RWPE1 (cell line): ENCODE data around the gene GLRA2.

Experiments
- CTCF ChIA-PET: fragments of 350-600 bp; sonication (Branson Sonifier 250); formaldehyde crosslinking; extraction: SDS; loops from one replicate; lab custom pipeline; 2021; lab: Yijun Ruan, JAX
- POLR2A ChIA-PET: fragments of 400-600 bp; formaldehyde crosslinking; extraction: SDS; loops from one replicate; lab custom pipeline; 2020; ENCODE audit warnings: antibody characterized with exemption; ENCODE audit not compliant: low non-redundant PET; lab: Yijun Ruan, JAX
- DNase-seq: peaks from one replicate; pipeline ENCODE4 v3.0.0; 2012; ENCODE audit warnings: low spot score
- H3K27ac ChIP-seq: fragments of 450-650 bp; 2 replicates; pipeline ENCODE4 v1.5.1; 2017
- TF ChIP-seq, protein P1 (sequence below): fragments of 450-650 bp; conservative IDR thresholded peaks from 2 replicates; pipeline ENCODE4 v1.5.1; 2017; ENCODE audit warnings: low read depth, mild to moderate bottlenecking

Gene GLRA2

DNA sequence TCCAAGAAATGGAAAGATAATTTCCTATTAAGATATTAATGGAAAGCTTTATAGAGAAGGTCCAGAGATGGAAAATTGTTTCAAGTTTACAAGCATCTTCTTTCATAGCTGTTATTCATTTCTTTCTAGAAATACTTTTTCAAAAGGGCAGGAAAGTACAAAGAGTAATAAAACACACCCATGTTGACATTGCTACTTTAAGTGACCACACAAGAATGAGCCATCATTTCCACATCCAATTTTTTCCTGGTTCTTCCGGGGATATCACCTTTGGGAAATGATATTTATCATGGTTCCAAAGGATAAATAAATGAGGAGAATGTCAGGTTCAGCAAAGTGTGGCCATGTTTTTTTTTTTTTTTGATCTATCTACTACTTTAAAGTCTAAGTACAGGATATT, 4.5 kb downstream of the GLRA2 start:
- ChIA-PET CTCF (no interaction called here), POLR2A (no interaction called here)
- no peak for DNase-seq
- H3K27ac ChIP-seq: no peak overlapping the region
- TF ChIP-seq, protein P1, sequence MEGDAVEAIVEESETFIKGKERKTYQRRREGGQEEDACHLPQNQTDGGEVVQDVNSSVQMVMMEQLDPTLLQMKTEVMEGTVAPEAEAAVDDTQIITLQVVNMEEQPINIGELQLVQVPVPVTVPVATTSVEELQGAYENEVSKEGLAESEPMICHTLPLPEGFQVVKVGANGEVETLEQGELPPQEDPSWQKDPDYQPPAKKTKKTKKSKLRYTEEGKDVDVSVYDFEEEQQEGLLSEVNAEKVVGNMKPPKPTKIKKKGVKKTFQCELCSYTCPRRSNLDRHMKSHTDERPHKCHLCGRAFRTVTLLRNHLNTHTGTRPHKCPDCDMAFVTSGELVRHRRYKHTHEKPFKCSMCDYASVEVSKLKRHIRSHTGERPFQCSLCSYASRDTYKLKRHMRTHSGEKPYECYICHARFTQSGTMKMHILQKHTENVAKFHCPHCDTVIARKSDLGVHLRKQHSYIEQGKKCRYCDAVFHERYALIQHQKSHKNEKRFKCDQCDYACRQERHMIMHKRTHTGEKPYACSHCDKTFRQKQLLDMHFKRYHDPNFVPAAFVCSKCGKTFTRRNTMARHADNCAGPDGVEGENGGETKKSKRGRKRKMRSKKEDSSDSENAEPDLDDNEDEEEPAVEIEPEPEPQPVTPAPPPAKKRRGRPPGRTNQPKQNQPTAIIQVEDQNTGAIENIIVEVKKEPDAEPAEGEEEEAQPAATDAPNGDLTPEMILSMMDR: no peak

DNA sequence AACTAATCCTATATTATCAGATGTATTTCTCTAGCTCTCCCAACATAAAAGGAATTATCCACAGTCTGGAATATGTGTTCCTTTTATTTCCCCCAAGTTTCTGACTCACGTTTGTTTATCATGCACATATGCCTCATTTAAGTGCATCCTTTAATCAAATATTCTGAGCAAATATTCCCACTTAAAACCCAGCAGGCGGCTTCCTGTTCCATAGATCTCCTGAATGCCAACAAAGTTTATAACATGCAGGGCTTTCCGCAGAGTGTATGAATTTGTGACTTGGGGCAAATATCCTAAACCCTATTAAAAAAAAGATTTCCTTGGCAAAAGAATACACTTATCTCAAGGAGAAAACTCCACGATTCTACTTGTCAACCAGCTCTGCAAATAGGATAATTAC, 16.9 kb downstream of the GLRA2 start:
- POLR2A ChIA-PET: no interaction called here
- no peak overlapping the region for H3K27ac ChIP-seq
- TF ChIP-seq, protein P1: no peak
- DNase-seq: no peak
- CTCF ChIA-PET: interaction anchor here (0.6 kb wide), 1 partner anchor 786 kb away, joined by 3 read pairs; no protein-coding TSS in a partner anchor

- ChIA-PET CTCF (no interaction called here), POLR2A (no interaction called here)
These were observed 24.9 kb downstream of the GLRA2 start for GRCh38 chrX:14554131-14554715.

DNA sequence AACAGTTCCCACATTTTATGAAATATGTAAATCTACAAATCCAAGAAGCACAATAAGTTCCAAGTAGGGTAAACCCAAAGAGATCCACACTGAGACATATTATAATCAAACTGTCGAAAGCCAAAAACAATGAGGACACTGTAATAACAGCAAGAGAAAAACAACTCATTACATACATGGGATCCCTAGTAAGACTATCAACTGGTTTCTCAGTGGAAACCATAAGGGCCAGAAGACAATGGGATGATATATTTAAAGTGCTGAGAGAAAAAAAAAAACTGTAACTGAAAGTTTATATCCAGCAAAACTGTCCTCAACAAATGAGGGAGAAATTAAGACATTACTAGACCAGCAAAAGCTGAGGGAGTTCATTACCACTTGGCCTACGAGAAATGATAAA, 34.7 kb downstream of the GLRA2 start:
- POLR2A ChIA-PET: no interaction called here
- TF ChIP-seq, protein P1: no peak
- CTCF ChIA-PET: no interaction called here
- no peak for DNase-seq
- no peak overlapping the region for H3K27ac ChIP-seq

More at GRCh38 chrX:14554131-14554715, 24.9 kb downstream of the GLRA2 start:
- no peak for DNase-seq
- TF ChIP-seq, protein P1: no peak
- H3K27ac ChIP-seq: no peak overlapping the region

GRCh38 chrX:14573161-14573560, 43.8 kb downstream of the GLRA2 start:
- ChIA-PET CTCF (no interaction called here), POLR2A (no interaction called here)
- no peak for DNase-seq
- TF ChIP-seq, protein P1: no peak
- no peak overlapping the region for H3K27ac ChIP-seq

DNA sequence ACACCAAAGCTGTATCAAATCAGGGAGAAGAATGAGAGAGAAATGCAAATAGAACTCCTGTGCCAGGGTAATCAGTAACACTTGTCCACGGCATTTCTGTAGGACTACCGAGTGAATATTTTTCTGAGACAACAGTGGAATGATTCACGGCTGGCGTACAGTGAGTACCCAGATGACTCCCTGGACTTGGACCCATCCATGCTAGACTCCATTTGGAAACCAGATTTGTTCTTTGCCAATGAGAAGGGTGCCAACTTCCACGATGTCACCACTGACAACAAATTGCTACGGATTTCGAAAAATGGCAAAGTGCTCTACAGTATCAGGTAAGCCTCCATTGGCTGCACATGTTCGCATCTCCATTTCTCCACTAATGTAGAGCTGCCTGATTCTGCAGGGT, 51.7 kb downstream of the GLRA2 start:
- CTCF ChIA-PET: no interaction called here
- TF ChIP-seq, protein P1: no peak

More for the DNA sequence above, 51.7 kb downstream of the GLRA2 start:
- H3K27ac ChIP-seq: no peak overlapping the region
- POLR2A ChIA-PET: no interaction called here
- no peak for DNase-seq
